Stomach (tissue), 9 donors: ENCODE data around the gene SMAD7. TPM values are rescaled to one million over a fixed set of nuclear protein-coding genes. Genes with fewer than 3 reads are reported as not detected.
A peak's percentile ranks its signal among the peaks of the same experiment; 100 is the strongest.

ENCODE experiments used
- DNase-seq, 2 donors: peaks; one replicate each; pipeline versions ENCODE4 v3.0.0 to v3.0.0-alpha.2; 2013 to 2019
- H3K27ac ChIP-seq, 5 donors: fragments of 200-600 bp in 4 of 5; sonication (generic) in 4 of 5; one replicate each; pipeline ENCODE4 v1.5.1; 2013 to 2019; ENCODE audit warnings: mild to moderate bottlenecking in 1 of 5, moderate library complexity in 1 of 5
- H3K27me3 ChIP-seq, 3 donors: fragments of 200-600 bp; sonication (generic); one replicate each; pipeline ENCODE4 v1.5.1; 2017 to 2019; ENCODE audit warnings: mixed run types in 1 of 3
- H3K36me3 ChIP-seq, 4 donors: fragments of 200-600 bp; sonication (generic); 1 replicate in 3 of 4; 2 replicates in 1 of 4; pipeline ENCODE4 v1.5.1; 2016 to 2019
- H3K4me1 ChIP-seq, 4 donors: fragments of 200-600 bp; sonication (generic); one replicate each; pipeline ENCODE4 v1.5.1; 2016 to 2019
- H3K4me3 ChIP-seq, 4 donors: fragments of 200-600 bp; sonication (generic) in 3 of 4; one replicate each; pipeline ENCODE4 v1.5.1; 2016 to 2019; ENCODE audit warnings: mild to moderate bottlenecking in 1 of 4
- H3K9me3 ChIP-seq, 4 donors: fragments of 200-600 bp; sonication (generic); one replicate each; pipeline ENCODE4 v1.5.1; 2016 to 2019
- CTCF ChIP-seq, 7 experiments: fragments of 450-650 bp in 4 of 7; fragments of 200-600 bp in 3 of 7; sonication (generic) in 3 of 7; IDR thresholded peaks; one replicate each; pipeline ENCODE4 v1.5.1; 2016 to 2019; ENCODE audit warnings: antibody characterized with exemption in 7 of 7, control low read depth in 2 of 7, mild to moderate bottlenecking in 1 of 7
- EP300 ChIP-seq: sonication (generic); formaldehyde crosslinking; IDR thresholded peaks from one replicate; pipeline ENCODE4 v1.6.1; 2017; ENCODE audit warnings: antibody characterized with exemption
- POLR2A ChIP-seq, 4 donors: fragments of 450-650 bp; IDR thresholded peaks; one replicate each; pipeline ENCODE4 v1.6.1; 2016; ENCODE audit warnings: antibody characterized with exemption in 4 of 4, control low read depth in 2 of 4, mild to moderate bottlenecking in 1 of 4, moderate library complexity in 1 of 4
- POLR2AphosphoS5 ChIP-seq, 3 donors: sonication (generic); formaldehyde crosslinking; IDR thresholded peaks; one replicate each; pipeline ENCODE4 v1.6.1; 2016; ENCODE audit warnings: antibody characterized with exemption in 3 of 3
- WGBS, 5 donors: extraction: QIAGEN DNeasy Blood & Tissue Kit in 3 of 5; methylation state at CpG; one replicate each; pipeline versions ENCODE4 v1.1.5 to v1.1.7; 2013 to 2018; 5-methylcytosine and 5-hydroxymethylcytosine counted together
- intact Hi-C: fragments of 100-400 bp; cut with DNase I; formaldehyde crosslinking; loops from one replicate; pipeline ENCODE4 v1.15.1; 2023; ENCODE audit warnings: low total_unique reads
- polyA plus RNA-seq, 3 donors: library from polyadenylated mRNA; stranded (reverse); fragments of 200-250 nt; gene quantifications; one replicate each; pipeline ENCODE4 v1.2.3, GENCODE V29; 2013
- total RNA-seq, 5 donors: library from RNA; depleted of rRNA; stranded (reverse); fragments of >200 nt; gene quantifications; one replicate each; pipeline versions ENCODE4 v1.1.0 to v1.2.3, GENCODE V29; 2014 to 2016
- donor health status: healthy with polysubstance abuse.
- donor health status: Bipolar disorder and iron deficiency.
- donor health status: healthy.

SMAD7 gene
- total and polyA plus RNA-seq, 8 donors = 4.5 to 123 (median 10.6) TPM

GRCh38 chr18:48926420-48926857, 24.3 kb downstream of the SMAD7 start:
- intact Hi-C loops = no loop called here
- Histone ChIP-seq H3K4me1 (peaks cover 92 to 99% (median 98%) of the 10 kb centered on the region in 4 donors), H3K36me3 (peaks cover 2 to 9% (median 4%) of the 10 kb centered on the region in 4 donors), H3K4me3 (no peak overlapping the region), H3K27me3 (no peaks in the 10 kb centered on the region), H3K27ac (peak overlapping the region; percentile 1 to 100 (median 58)), H3K9me3 (no peaks in the 10 kb centered on the region)
- DNase-seq = peak; percentile 58 to 78
- TF ChIP-seq POLR2A (IDR thresholded peaks at IDR 0.05) (no peak), POLR2AphosphoS5 (IDR thresholded peaks at IDR 0.05) (peak in 1 of 3 donors; percentile 30), EP300 (no peak)
- WGBS, 5 donors = 28 to 62% (median 48%) methylated on average over 14 of the region's 14 CpGs

- intact Hi-C loops = no loop called here
- TF ChIP-seq POLR2AphosphoS5 (IDR thresholded peaks at IDR 0.05) = no peak
- no peak for TF ChIP-seq POLR2A (IDR thresholded peaks at IDR 0.05)
- TF ChIP-seq CTCF (IDR thresholded peaks at IDR 0.05) = no peak
- TF ChIP-seq EP300 = no peak
Observed at GRCh38 chr18:48925491-48925780, 25.3 kb downstream of the SMAD7 start.

GRCh38 chr18:48924630-48925490, 25.9 kb downstream of the SMAD7 start:
- 50 to 64% (median 59%) methylated on average over 16 to 17 of the region's 17 CpGs for WGBS, 5 donors
- peaks cover 76 to 97% (median 90%) of the 10 kb centered on the region in 4 donors for H3K4me1 ChIP-seq

More at GRCh38 chr18:48925491-48925780, 25.3 kb downstream of the SMAD7 start:
- Histone ChIP-seq H3K9me3 (no peaks in the 10 kb centered on the region), H3K36me3 (peaks cover 10 to 19% (median 14%) of the 10 kb centered on the region in 4 donors), H3K4me3 (no peak overlapping the region), H3K27me3 (no peaks in the 10 kb centered on the region), H3K4me1 (peaks cover 82 to 99% (median 94%) of the 10 kb centered on the region in 4 donors), H3K27ac (peak overlapping the region in 4 of 5 donors; percentile 74 to 100 (median 81))
- peak in 1 of 2 donors; percentile 20 for DNase-seq
- WGBS, 5 donors = 85 to 95% (median 88%) methylated on average over 3 of the region's 3 CpGs

GRCh38 chr18:48923746-48924629, 26.8 kb downstream of the SMAD7 start:
- TF ChIP-seq CTCF (IDR thresholded peaks at IDR 0.05) = no peak
- TF ChIP-seq EP300 = no peak
- no peak for TF ChIP-seq POLR2A (IDR thresholded peaks at IDR 0.05)
- no peak for TF ChIP-seq POLR2AphosphoS5 (IDR thresholded peaks at IDR 0.05)
- WGBS, 5 donors = 57 to 67% (median 61%) methylated on average over 12 to 15 of the region's 15 CpGs
- Histone ChIP-seq H3K4me3 (peak overlapping the region in 1 of 4 donors; percentile 46), H3K27me3 (no peaks in the 10 kb centered on the region), H3K36me3 (peaks cover 10 to 32% (median 26%) of the 10 kb centered on the region in 4 donors), H3K27ac (peak overlapping the region; percentile 47 to 100 (median 79)), H3K4me1 (peaks cover 68 to 93% (median 83%) of the 10 kb centered on the region in 4 donors), H3K9me3 (no peaks in the 10 kb centered on the region)
- intact Hi-C loops = no loop called here
- DNase-seq = peak in 1 of 2 donors; percentile 38

More at GRCh38 chr18:48924630-48925490, 25.9 kb downstream of the SMAD7 start:
- H3K27ac ChIP-seq = peak overlapping the region; percentile 12 to 100 (median 79)
- peaks cover 10 to 25% (median 19%) of the 10 kb centered on the region in 4 donors for H3K36me3 ChIP-seq
- H3K27me3 ChIP-seq = no peaks in the 10 kb centered on the region
- DNase-seq = peak in 1 of 2 donors; percentile 52
- intact Hi-C loops = no loop called here
- H3K9me3 ChIP-seq = no peaks in the 10 kb centered on the region
- peak overlapping the region in 1 of 4 donors; percentile 8 for H3K4me3 ChIP-seq
- TF ChIP-seq POLR2A (IDR thresholded peaks at IDR 0.05) (no peak), POLR2AphosphoS5 (IDR thresholded peaks at IDR 0.05) (no peak), EP300 (no peak), CTCF (IDR thresholded peaks at IDR 0.05) (no peak)
